HG03039 (cell line): ENCODE measurements around the gene CPOX.

Experiments used
- ATAC-seq: cut with Tn5 transposase; IDR thresholded peaks from one replicate; pipeline ENCODE4 v1.9.1; 2021; ENCODE audit warnings: mild to moderate bottlenecking, moderate library complexity; ENCODE audit not compliant: unreplicated experiment

Gene CPOX

DNA sequence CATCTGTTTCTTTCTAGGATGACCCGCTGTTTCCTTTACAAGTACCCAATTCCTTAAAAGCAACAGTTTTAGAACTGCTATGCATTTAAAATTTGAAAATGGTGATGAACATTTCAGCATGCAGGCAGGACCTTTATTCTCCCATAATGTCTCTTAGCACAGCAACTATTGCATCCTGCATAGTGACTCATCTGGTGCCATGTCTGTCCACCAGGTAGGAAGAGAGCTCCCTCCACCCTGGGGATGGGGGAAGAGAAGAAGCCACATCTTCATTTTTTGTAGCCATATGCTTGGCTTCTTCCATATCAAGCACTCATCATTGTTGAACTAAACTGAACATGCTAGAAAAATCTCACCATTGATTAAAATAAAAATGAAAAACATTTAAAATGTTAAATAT is 51.7 kb downstream of the CPOX start:
- no peak for ATAC-seq

- peak; percentile 40 for ATAC-seq
Observed at GRCh38 chr3:98540346-98540745, 53.1 kb downstream of the CPOX start.

GRCh38 chr3:98536456-98537017 is 56.9 kb downstream of the CPOX start:
- peak; percentile 71 for ATAC-seq

GRCh38 chr3:98534734-98535133 is 58.7 kb downstream of the CPOX start:
- no peak for ATAC-seq

DNA sequence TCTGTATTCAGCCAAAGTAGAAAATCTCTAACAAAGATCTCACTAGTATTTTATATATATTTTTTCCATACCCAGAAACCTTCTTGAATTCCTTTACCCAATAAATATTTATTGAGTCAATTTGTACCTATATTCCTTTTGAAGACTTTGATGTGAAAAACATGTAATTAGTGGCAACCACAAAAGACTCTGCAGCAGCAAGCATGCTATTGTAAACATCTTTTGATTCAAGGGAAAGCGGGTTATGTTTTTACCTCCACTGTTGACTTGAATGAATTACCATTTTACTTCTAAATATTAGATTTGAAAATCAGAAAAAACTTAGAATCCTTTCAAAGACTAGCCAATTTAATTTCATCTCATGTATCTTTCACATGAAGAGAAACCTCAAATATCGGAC is 59.2 kb downstream of the CPOX start:
- no peak for ATAC-seq

GRCh38 chr3:98532709-98533571 is 60.5 kb downstream of the CPOX start:
- ATAC-seq, result no peak

DNA sequence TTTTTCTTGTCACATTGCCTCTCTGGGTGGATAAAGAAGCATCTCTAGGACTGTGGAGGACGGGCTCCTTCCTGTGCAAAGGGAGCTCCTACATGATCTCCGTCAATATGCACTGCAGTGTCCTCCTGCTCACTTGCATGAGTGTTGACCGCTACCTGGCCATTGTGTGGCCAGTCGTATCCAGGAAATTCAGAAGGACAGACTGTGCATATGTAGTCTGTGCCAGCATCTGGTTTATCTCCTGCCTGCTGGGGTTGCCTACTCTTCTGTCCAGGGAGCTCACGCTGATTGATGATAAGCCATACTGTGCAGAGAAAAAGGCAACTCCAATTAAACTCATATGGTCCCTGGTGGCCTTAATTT is 61.2 kb downstream of the CPOX start:
- peak; percentile 1 for ATAC-seq

DNA sequence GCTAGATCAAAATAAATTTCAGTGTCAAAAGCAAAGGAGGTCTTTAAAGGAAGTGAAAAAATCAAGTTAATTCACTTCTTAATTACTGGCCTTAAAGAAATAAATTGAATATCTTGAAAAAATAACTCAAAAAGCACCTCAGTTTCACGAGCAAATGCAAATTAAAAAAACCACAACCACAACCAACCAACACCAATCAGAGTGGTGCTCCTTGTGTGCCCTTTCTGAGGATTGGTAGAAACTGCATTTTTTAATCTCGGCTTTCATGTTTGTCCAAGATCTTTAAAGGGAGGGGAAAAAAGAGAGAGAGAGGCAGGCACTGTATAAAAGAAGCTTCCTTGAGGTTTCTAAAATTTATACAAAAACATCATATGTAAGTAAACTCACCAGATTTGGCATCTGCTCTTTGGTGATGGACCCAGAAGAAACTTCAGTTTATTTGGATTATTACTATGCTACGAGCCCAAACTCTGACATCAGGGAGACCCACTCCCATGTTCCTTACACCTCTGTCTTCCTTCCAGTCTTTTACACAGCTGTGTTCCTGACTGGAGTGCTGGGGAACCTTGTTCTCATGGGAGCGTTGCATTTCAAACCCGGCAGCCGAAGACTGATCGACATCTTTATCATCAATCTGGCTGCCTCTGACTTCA is 61.7 kb downstream of the CPOX start, which contains the start of gene GPR15:
Gene GPR15 (plus strand): TSS at position 357 of the 653 bp plus-strand sequence. CDS start 56 bp downstream, at position 413.
- peak; percentile 29 for ATAC-seq

DNA sequence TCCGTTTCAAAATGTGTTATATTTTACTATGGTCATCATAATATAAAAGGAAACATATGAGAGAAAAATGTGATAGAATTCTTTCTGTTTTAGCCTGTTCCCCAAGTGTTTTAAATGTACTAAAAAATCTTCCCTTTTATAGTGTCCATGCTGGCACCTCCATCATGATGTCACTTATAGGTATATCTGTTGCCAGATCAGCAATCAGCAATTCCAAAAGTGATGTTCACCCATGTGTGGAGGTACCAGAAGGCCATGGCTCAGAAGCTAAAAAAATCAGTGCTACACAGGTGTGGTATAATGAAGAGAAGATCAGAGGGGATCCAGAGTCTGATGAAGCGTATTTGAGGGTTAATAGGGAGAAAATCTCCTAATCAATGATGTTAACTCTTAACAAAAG is 62.7 kb downstream of the CPOX start:
- ATAC-seq, result no peak

DNA sequence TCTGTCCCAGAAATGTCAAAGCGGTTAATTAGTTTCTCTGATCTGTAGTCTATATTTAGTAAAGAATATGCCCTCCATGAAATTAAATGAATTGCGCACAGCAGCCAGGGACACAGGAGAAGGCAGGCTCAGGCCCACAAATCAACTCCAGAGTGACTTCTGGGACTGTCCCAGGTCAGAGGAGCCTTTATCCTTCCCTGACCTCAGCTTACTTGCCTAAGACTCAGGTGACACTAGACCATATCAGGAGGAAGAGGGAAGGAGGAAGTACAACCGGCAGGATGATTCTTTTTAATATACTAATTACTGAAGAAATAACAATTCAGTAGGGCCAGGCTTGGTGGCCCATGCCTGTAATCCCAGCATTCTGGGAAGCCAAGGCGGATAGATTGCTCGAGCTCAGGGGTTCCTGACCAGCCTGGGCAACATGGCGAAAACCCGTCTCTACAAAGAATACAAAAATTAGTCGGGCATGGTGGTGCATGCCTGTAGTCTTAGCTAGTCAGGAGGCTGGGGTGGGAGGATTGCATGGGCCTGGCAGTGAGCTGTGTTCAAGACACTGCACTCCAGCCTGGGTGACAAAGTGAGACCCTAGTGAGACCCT is 63.5 kb downstream of the CPOX start:
- no peak for ATAC-seq
